Endothelial cell (in vitro differentiated cells): Measurements from ENCODE around the gene PPFIA3. TPM values are rescaled to one million over a fixed set of nuclear protein-coding genes. Genes with fewer than 3 reads are reported as not detected.

Experiments used
- DNase-seq: peaks from one replicate; pipeline ENCODE4 v3.0.0; 2021; ENCODE audit warnings: low spot score
- H3K27ac Mint-ChIP-seq: one replicate; pipeline ENCODE4 v1.8.0; 2021; ENCODE audit warnings: mixed read lengths, inconsistent platforms; ENCODE audit not compliant: unreplicated experiment
- H3K27me3 Mint-ChIP-seq: one replicate; pipeline ENCODE4 v1.8.0; 2021; ENCODE audit warnings: mild to moderate bottlenecking, moderate library complexity, mixed read lengths, inconsistent platforms; ENCODE audit not compliant: unreplicated experiment
- H3K36me3 Mint-ChIP-seq: one replicate; pipeline ENCODE4 v1.8.0; 2021; ENCODE audit warnings: mild to moderate bottlenecking, low read depth, mixed read lengths, inconsistent platforms; ENCODE audit not compliant: unreplicated experiment
- H3K4me1 Mint-ChIP-seq: one replicate; pipeline ENCODE4 v1.8.0; 2021; ENCODE audit warnings: mild to moderate bottlenecking, mixed read lengths, inconsistent platforms; ENCODE audit not compliant: unreplicated experiment
- H3K4me3 Mint-ChIP-seq: one replicate; pipeline ENCODE4 v1.8.0; 2021; ENCODE audit warnings: mild to moderate bottlenecking, mixed read lengths, inconsistent platforms; ENCODE audit not compliant: unreplicated experiment
- H3K9me3 Mint-ChIP-seq: one replicate; pipeline ENCODE4 v1.8.0; 2021; ENCODE audit warnings: mixed read lengths, inconsistent platforms; ENCODE audit not compliant: unreplicated experiment
- CTCF ChIP-seq: fragments of 200-600 bp; sonication (generic); IDR thresholded peaks from one replicate; pipeline ENCODE4 v1.5.0; 2021; ENCODE audit warnings: antibody characterized with exemption; ENCODE audit not compliant: unreplicated experiment
- total RNA-seq: library from RNA; stranded (reverse); fragmentation: NEBNext Ultra II Directional; extraction: Animal tissue kit (Norgen Biotek cat#: 25700); gene quantifications from one replicate; pipeline ENCODE4 v1.2.1, GENCODE V29; 2021; ENCODE audit not compliant: unreplicated experiment

PPFIA3 gene
- total RNA-seq, 1 donor from 2014 or later = 19.7 TPM

GRCh38 chr19:49148044-49148682 lies 28.8 kb downstream of the PPFIA3 start:
- Mint-ChIP-seq H3K36me3 (peaks cover 4% of the 10 kb centered on the region), H3K27ac (peak overlapping the region; percentile 61), H3K4me3 (peak overlapping the region; percentile 94), H3K4me1 (peaks cover 28% of the 10 kb centered on the region), H3K27me3 (peaks cover 22% of the 10 kb centered on the region), H3K9me3 (no peaks in the 10 kb centered on the region)
- TF ChIP-seq CTCF = no peak
- DNase-seq = no peak

GRCh38 chr19:49148784-49149651 lies 29.7 kb downstream of the PPFIA3 start:
- peak; percentile 99 for DNase-seq
- no peak for TF ChIP-seq CTCF
- H3K36me3 Mint-ChIP-seq = peaks cover 9% of the 10 kb centered on the region
- peaks cover 27% of the 10 kb centered on the region for H3K4me1 Mint-ChIP-seq
- H3K27me3 Mint-ChIP-seq = peaks cover 22% of the 10 kb centered on the region
- no peaks in the 10 kb centered on the region for H3K9me3 Mint-ChIP-seq
- peak overlapping the region; percentile 61 for H3K27ac Mint-ChIP-seq
- peak overlapping the region; percentile 94 for H3K4me3 Mint-ChIP-seq

GRCh38 chr19:49149652-49150105 lies 30.3 kb downstream of the PPFIA3 start:
- peaks cover 28% of the 10 kb centered on the region for H3K27me3 Mint-ChIP-seq
- no peak for TF ChIP-seq CTCF
- no peaks in the 10 kb centered on the region for H3K9me3 Mint-ChIP-seq
- peak; percentile 73 for DNase-seq
- H3K4me1 Mint-ChIP-seq = peaks cover 27% of the 10 kb centered on the region
- H3K27ac Mint-ChIP-seq = peak overlapping the region; percentile 24
- H3K4me3 Mint-ChIP-seq = peak overlapping the region; percentile 94
- H3K36me3 Mint-ChIP-seq = peaks cover 16% of the 10 kb centered on the region

- Mint-ChIP-seq H3K36me3 (peaks cover 17% of the 10 kb centered on the region), H3K4me3 (peak overlapping the region; percentile 94), H3K27ac (peak overlapping the region; percentile 36), H3K27me3 (peaks cover 29% of the 10 kb centered on the region), H3K9me3 (no peaks in the 10 kb centered on the region), H3K4me1 (peaks cover 25% of the 10 kb centered on the region)
- TF ChIP-seq CTCF = no peak
- peak; percentile 83 for DNase-seq
Observed at GRCh38 chr19:49150106-49150943, 31.0 kb downstream of the PPFIA3 start.
